Upper lobe of left lung (tissue), 6 donors: Measurements from ENCODE around the gene FAM118B. TPM values are rescaled to one million over a fixed set of nuclear protein-coding genes. Genes with fewer than 3 reads are reported as not detected.

Source experiments
- ATAC-seq, 2 donors: fragments of 200-7000 bp; cut with Tn5 transposase; one replicate each; pipeline ENCODE4 v1.9.1; 2022; ENCODE audit warnings: mild to moderate bottlenecking in 2 of 2, moderate library complexity in 2 of 2; ENCODE audit not compliant: low FRiP score in 2 of 2
- DNase-seq, 2 donors: peaks; one replicate each; pipeline ENCODE4 v3.0.0-alpha.2; 2019 to 2020
- H3K27ac ChIP-seq, 4 donors: fragments of 200-600 bp; sonication (generic); one replicate each; pipeline ENCODE4 v1.5.1; 2016 to 2019
- H3K27me3 ChIP-seq, 4 donors: fragments of 200-600 bp; sonication (generic); one replicate each; pipeline ENCODE4 v1.5.1; 2017 to 2019
- H3K36me3 ChIP-seq, 4 donors: fragments of 200-600 bp; sonication (generic); one replicate each; pipeline ENCODE4 v1.5.1; 2016 to 2019
- H3K4me1 ChIP-seq, 4 donors: fragments of 200-600 bp; sonication (generic); one replicate each; pipeline ENCODE4 v1.5.1; 2018 to 2019
- H3K4me3 ChIP-seq, 4 donors: fragments of 200-600 bp; sonication (generic); one replicate each; pipeline ENCODE4 v1.5.1; 2017 to 2019; ENCODE audit warnings: mild to moderate bottlenecking in 2 of 4, moderate library complexity in 1 of 4
- H3K9me3 ChIP-seq, 4 donors: fragments of 200-600 bp; sonication (generic); one replicate each; pipeline ENCODE4 v1.5.1; 2018 to 2019
- EP300 ChIP-seq, 4 donors: sonication (generic); formaldehyde crosslinking; IDR thresholded peaks; one replicate each; pipeline ENCODE4 v1.5.1; 2017; ENCODE audit warnings: antibody characterized with exemption in 4 of 4, control low read depth in 2 of 4
- POLR2A ChIP-seq, 4 donors: fragments of 450-650 bp; IDR thresholded peaks; one replicate each; pipeline ENCODE4 v1.5.1; 2016 to 2017; ENCODE audit warnings: antibody characterized with exemption in 4 of 4, mild to moderate bottlenecking in 2 of 4
- POLR2AphosphoS5 ChIP-seq, 2 donors: sonication (generic); formaldehyde crosslinking; IDR thresholded peaks; one replicate each; pipeline ENCODE4 v1.5.1; 2017; ENCODE audit warnings: antibody characterized with exemption in 2 of 2
- WGBS, 2 donors: methylation state at CpG; one replicate each; pipeline ENCODE4 v1.1.5; 2017 to 2018; 5-methylcytosine and 5-hydroxymethylcytosine counted together
- total RNA-seq, 6 donors: library from RNA; depleted of rRNA in 4 of 6; stranded (reverse); fragments of >200 nt in 4 of 6; gene quantifications; one replicate each; pipeline versions ENCODE4 v1.1.0 to v1.2.1, GENCODE V29; 2016 to 2021
- TF ChIP-seq, protein P1 (sequence below), 6 experiments: fragments of 450-650 bp in 4 of 6; fragments of 200-600 bp in 2 of 6; sonication (generic) in 2 of 6; IDR thresholded peaks; one replicate each; pipeline ENCODE4 v1.5.1; 2016 to 2019; ENCODE audit warnings: antibody characterized with exemption in 6 of 6
- donor health status: DM: no; HTN: no; CAD: no; lungs with moderate emphysema.
- donor health status: DM: no; HTN: yes; CAD: no; lungs with severe emphysema.

FAM118B gene
- total RNA-seq, 6 donors from 2014 or later = 9.2 to 36.7 (median 31.2) TPM

DNA sequence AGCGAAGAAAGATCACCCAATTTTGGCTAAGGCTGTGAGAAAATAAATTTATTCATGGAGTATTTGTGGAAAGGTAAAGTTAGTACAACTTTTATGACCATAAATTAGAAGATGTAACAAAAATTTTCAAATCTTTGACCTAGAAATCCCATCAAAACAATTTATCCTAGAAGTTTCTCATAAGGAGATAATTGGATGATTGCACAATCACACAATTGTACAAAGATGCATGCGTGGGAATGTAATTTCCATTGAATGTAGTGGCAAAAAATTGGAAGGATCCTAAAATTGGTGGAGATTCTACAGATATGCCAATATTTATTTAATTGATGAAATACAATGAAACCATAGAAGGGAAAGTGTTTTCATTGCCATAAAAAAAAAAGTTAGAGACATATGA, 45.6 kb downstream of the FAM118B start:
- Histone ChIP-seq H3K4me1 (no peaks in the 10 kb centered on the region), H3K27me3 (no peaks in the 10 kb centered on the region), H3K9me3 (no peaks in the 10 kb centered on the region), H3K27ac (no peak overlapping the region), H3K36me3 (peaks cover 9 to 52% (median 39%) of the 10 kb centered on the region in 4 donors), H3K4me3 (no peak overlapping the region)
- 90 to 92% methylated on average over 2 of the region's 2 CpGs for WGBS, 2 donors
- TF ChIP-seq POLR2A (IDR thresholded peaks at IDR 0.05) = no peak
- no peak for TF ChIP-seq EP300 (IDR thresholded peaks at IDR 0.05)
- no peak for TF ChIP-seq POLR2AphosphoS5 (IDR thresholded peaks at IDR 0.05)
- TF ChIP-seq, protein P1, sequence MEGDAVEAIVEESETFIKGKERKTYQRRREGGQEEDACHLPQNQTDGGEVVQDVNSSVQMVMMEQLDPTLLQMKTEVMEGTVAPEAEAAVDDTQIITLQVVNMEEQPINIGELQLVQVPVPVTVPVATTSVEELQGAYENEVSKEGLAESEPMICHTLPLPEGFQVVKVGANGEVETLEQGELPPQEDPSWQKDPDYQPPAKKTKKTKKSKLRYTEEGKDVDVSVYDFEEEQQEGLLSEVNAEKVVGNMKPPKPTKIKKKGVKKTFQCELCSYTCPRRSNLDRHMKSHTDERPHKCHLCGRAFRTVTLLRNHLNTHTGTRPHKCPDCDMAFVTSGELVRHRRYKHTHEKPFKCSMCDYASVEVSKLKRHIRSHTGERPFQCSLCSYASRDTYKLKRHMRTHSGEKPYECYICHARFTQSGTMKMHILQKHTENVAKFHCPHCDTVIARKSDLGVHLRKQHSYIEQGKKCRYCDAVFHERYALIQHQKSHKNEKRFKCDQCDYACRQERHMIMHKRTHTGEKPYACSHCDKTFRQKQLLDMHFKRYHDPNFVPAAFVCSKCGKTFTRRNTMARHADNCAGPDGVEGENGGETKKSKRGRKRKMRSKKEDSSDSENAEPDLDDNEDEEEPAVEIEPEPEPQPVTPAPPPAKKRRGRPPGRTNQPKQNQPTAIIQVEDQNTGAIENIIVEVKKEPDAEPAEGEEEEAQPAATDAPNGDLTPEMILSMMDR (IDR thresholded peaks at IDR 0.05) = no peak
- no peak for ATAC-seq
- no peak for DNase-seq

DNA sequence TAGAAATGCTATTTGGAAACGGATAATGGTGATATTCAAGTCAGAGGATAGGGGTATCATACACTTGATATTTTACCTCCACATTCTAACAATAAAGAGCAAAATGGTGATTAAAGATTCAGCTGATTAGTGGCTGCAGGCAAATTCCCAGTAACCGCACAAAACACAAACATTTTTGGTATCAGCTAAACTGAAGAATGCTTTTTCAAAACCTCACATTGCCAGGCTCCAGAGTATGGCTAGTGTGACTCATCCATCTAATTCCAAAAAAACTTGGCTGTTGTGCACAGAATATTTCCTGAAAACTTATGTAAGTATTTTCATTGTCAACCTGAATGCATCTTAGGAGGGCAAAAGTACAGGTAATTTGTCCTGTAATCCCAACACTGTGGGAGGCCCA, 46.2 kb downstream of the FAM118B start:
- Histone ChIP-seq H3K9me3 (no peaks in the 10 kb centered on the region), H3K36me3 (peaks cover 10 to 58% (median 45%) of the 10 kb centered on the region in 4 donors), H3K4me1 (no peaks in the 10 kb centered on the region), H3K27ac (no peak overlapping the region), H3K27me3 (no peaks in the 10 kb centered on the region), H3K4me3 (no peak overlapping the region)
- TF ChIP-seq, protein P1 (IDR thresholded peaks at IDR 0.05) = no peak
- no peak for TF ChIP-seq POLR2A (IDR thresholded peaks at IDR 0.05)
- no peak for TF ChIP-seq POLR2AphosphoS5 (IDR thresholded peaks at IDR 0.05)
- DNase-seq = no peak
- WGBS, 2 donors = 94 to 96% methylated on average over 2 of the region's 2 CpGs
- no peak for ATAC-seq

DNA sequence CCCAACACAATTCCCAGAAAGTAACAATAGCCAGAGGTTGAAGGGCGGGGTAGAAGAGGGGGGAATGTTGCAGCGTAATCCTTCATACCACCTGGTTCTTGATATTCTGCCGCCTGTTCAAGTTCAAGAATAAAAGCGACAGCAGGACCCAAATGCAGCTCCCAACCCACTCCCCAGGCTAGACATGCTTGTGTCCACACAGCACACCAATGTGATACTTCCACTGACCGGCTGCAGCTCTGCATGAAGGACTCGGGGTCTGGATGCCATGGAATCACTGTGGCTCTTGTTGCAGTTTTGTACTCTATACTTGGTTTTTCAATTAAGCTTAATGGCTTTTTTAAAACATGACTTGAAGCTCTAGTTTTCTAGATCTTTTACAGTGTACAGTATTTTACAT, 50.6 kb downstream of the FAM118B start:
- H3K4me3 ChIP-seq = no peak overlapping the region
- no peak overlapping the region for H3K27ac ChIP-seq
- no peak for ATAC-seq
- H3K9me3 ChIP-seq = no peaks in the 10 kb centered on the region
- DNase-seq = no peak
- 94 to 98% methylated on average over 6 of the region's 6 CpGs for WGBS, 2 donors
- peaks cover 0 to 5% (median under 1%) of the 10 kb centered on the region in 4 donors for H3K4me1 ChIP-seq
- H3K27me3 ChIP-seq = no peaks in the 10 kb centered on the region
- peaks cover 25 to 71% (median 62%) of the 10 kb centered on the region in 4 donors for H3K36me3 ChIP-seq
- TF ChIP-seq EP300 (IDR thresholded peaks at IDR 0.05) (no peak), POLR2A (IDR thresholded peaks at IDR 0.05) (no peak), POLR2AphosphoS5 (IDR thresholded peaks at IDR 0.05) (no peak)
- TF ChIP-seq, protein P1 (IDR thresholded peaks at IDR 0.05) = no peak

DNA sequence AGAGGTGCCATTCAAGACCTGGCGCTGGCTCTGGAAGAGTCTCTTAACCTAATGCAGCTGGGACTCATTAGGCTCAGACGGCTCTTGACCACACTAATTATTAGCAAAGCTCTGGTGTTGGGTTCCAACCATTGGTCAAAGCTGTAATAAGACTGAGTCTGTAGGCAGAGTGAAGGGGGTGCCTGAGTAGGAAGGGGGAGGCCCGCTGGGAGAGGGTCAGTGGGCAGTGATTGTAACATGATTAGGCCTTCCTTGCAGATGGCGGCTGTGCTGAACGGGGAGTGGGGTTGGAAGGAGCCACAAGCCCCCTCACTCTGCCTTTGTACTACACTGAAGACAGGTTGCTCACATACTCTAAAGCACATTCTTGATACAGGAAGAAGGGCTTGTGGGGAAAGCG, 51.9 kb downstream of the FAM118B start:
- H3K27me3 ChIP-seq = no peaks in the 10 kb centered on the region
- ATAC-seq (no peak), DNase-seq (no peak)
- 86 to 93% methylated on average over 6 of the region's 6 CpGs for WGBS, 2 donors
- peaks cover 25 to 61% (median 56%) of the 10 kb centered on the region in 4 donors for H3K36me3 ChIP-seq
- H3K27ac ChIP-seq = no peak overlapping the region
- no peak overlapping the region for H3K4me3 ChIP-seq
- TF ChIP-seq, protein P1 (IDR thresholded peaks at IDR 0.05) = no peak
- TF ChIP-seq POLR2A (IDR thresholded peaks at IDR 0.05) (no peak), EP300 (IDR thresholded peaks at IDR 0.05) (no peak), POLR2AphosphoS5 (IDR thresholded peaks at IDR 0.05) (no peak)
- peaks cover 7 to 13% (median 8%) of the 10 kb centered on the region in 4 donors for H3K4me1 ChIP-seq
- H3K9me3 ChIP-seq = no peaks in the 10 kb centered on the region

DNA sequence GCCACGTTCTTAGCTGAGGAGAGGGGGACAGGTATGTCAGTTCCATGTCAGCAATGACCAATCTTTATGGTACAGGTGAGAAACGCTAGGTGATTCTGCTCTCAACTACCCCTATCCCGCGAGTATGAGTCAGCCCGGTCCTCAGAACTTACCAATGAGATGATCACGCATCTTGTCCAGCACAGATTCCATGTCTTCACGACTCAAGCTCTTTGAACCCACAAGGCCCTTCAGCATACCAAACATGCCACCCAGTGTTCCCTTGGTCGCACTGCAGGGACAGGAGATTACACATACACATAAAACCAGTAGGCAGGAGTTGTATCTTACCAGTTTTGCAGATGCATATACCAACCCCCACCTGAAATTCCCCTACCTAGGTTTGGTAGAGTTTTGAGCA, 54.2 kb downstream of the FAM118B start:
- 86 to 93% methylated on average over 8 of the region's 8 CpGs for WGBS, 2 donors
- TF ChIP-seq POLR2A (IDR thresholded peaks at IDR 0.05) = no peak
- TF ChIP-seq, protein P1 (IDR thresholded peaks at IDR 0.05) = no peak
- TF ChIP-seq EP300 (IDR thresholded peaks at IDR 0.05) = no peak
- no peak for TF ChIP-seq POLR2AphosphoS5 (IDR thresholded peaks at IDR 0.05)
- H3K4me1 ChIP-seq = peaks cover 13 to 24% (median 17%) of the 10 kb centered on the region in 4 donors
- peaks cover 25 to 60% (median 56%) of the 10 kb centered on the region in 4 donors for H3K36me3 ChIP-seq
- no peaks in the 10 kb centered on the region for H3K9me3 ChIP-seq
- no peak overlapping the region for H3K27ac ChIP-seq
- ATAC-seq = no peak
- no peak overlapping the region for H3K4me3 ChIP-seq
- H3K27me3 ChIP-seq = no peaks in the 10 kb centered on the region
- DNase-seq = no peak
